ENCODE results near the gene MUC12. TPM values are rescaled to one million over a fixed set of nuclear protein-coding genes. Genes with fewer than 3 reads are reported as not detected.
"Not testable (repeated sequence)": the region's sequence is repeated elsewhere in the genome, so short reads cannot be mapped to it uniquely, and the experiment has no call there.

Gene MUC12
- total RNA-seq, 1 experiment from 2014 or later, result 0.64 TPM

GRCh38 chr7:100992280-100992679, 22.9 kb downstream of the MUC12 start:
- H3K36me3 ChIP-seq (ENCODE audit: control insufficient read depth in 1 of 2, insufficient read depth in 2 of 2, low read length in 2 of 2); H3K9ac ChIP-seq (ENCODE audit: low read length); H3K79me2 ChIP-seq (ENCODE audit: insufficient read depth, low read length); intact Hi-C loops (cut with micrococcal nuclease); H4K20me1 ChIP-seq (ENCODE audit: insufficient read depth); BruUV-seq (replicated peaks); CTCF ChIA-PET; H3K27ac ChIP-seq (ENCODE audit: low read depth, low read length); ATAC-seq; POLR2A ChIA-PET; H3K4me1 ChIP-seq (ENCODE audit: control insufficient read depth in 1 of 2, insufficient read depth in 2 of 2, low read length in 2 of 2); H3K9me3 ChIP-seq (ENCODE audit: control insufficient read depth in 1 of 2, insufficient read depth in 1 of 2, low read depth in 1 of 2, low read length in 2 of 2); DNase-seq (ENCODE audit: low read depth, low spot score); H2AFZ ChIP-seq (ENCODE audit: low read depth, low read length, poor library complexity, severe bottlenecking); H3K27me3 ChIP-seq (ENCODE audit: insufficient read depth, low read length); H3K4me3 ChIP-seq (replicated peaks in 1 of 2; ENCODE audit: low read depth in 1 of 2, low read length in 2 of 2); H3K9me2 ChIP-seq (ENCODE audit: insufficient read depth); H3K4me2 ChIP-seq (ENCODE audit: low read length); RAD21 ChIA-PET (ENCODE audit: low non-redundant PET in 1 of 2, low total read pairs in 2 of 2, uncharacterized antibody in 2 of 2, unreplicated experiment in 2 of 2): not testable (repeated sequence)

GRCh38 chr7:100994671-100995070, 25.3 kb downstream of the MUC12 start:
- POLR2A ChIA-PET; H3K9me2 ChIP-seq (ENCODE audit: insufficient read depth); RAD21 ChIA-PET (ENCODE audit: low non-redundant PET in 1 of 2, low total read pairs in 2 of 2, uncharacterized antibody in 2 of 2, unreplicated experiment in 2 of 2); H3K4me3 ChIP-seq (replicated peaks in 1 of 2; ENCODE audit: low read depth in 1 of 2, low read length in 2 of 2); H3K4me2 ChIP-seq (ENCODE audit: low read length); BruUV-seq (replicated peaks); H3K9me3 ChIP-seq (ENCODE audit: control insufficient read depth in 1 of 2, insufficient read depth in 1 of 2, low read depth in 1 of 2, low read length in 2 of 2); H2AFZ ChIP-seq (ENCODE audit: low read depth, low read length, poor library complexity, severe bottlenecking); H3K27me3 ChIP-seq (ENCODE audit: insufficient read depth, low read length); H3K27ac ChIP-seq (ENCODE audit: low read depth, low read length); H3K9ac ChIP-seq (ENCODE audit: low read length); H3K4me1 ChIP-seq (ENCODE audit: control insufficient read depth in 1 of 2, insufficient read depth in 2 of 2, low read length in 2 of 2); ATAC-seq; CTCF ChIA-PET; H3K36me3 ChIP-seq (ENCODE audit: control insufficient read depth in 1 of 2, insufficient read depth in 2 of 2, low read length in 2 of 2); H3K79me2 ChIP-seq (ENCODE audit: insufficient read depth, low read length); intact Hi-C loops (cut with micrococcal nuclease); H4K20me1 ChIP-seq (ENCODE audit: insufficient read depth); DNase-seq (ENCODE audit: low read depth, low spot score): not testable (repeated sequence)

GRCh38 chr7:100998530-100998929, 29.2 kb downstream of the MUC12 start:
- CTCF ChIA-PET; H3K9me3 ChIP-seq (ENCODE audit: control insufficient read depth in 1 of 2, insufficient read depth in 1 of 2, low read depth in 1 of 2, low read length in 2 of 2); H3K9me2 ChIP-seq (ENCODE audit: insufficient read depth); H3K79me2 ChIP-seq (ENCODE audit: insufficient read depth, low read length); DNase-seq (ENCODE audit: low read depth, low spot score); POLR2A ChIA-PET; H2AFZ ChIP-seq (ENCODE audit: low read depth, low read length, poor library complexity, severe bottlenecking); H3K36me3 ChIP-seq (ENCODE audit: control insufficient read depth in 1 of 2, insufficient read depth in 2 of 2, low read length in 2 of 2); H4K20me1 ChIP-seq (ENCODE audit: insufficient read depth); H3K9ac ChIP-seq (ENCODE audit: low read length); H3K27me3 ChIP-seq (ENCODE audit: insufficient read depth, low read length); intact Hi-C loops (cut with micrococcal nuclease); H3K4me3 ChIP-seq (replicated peaks in 1 of 2; ENCODE audit: low read depth in 1 of 2, low read length in 2 of 2); H3K4me2 ChIP-seq (ENCODE audit: low read length); H3K4me1 ChIP-seq (ENCODE audit: control insufficient read depth in 1 of 2, insufficient read depth in 2 of 2, low read length in 2 of 2); ATAC-seq; BruUV-seq (replicated peaks); H3K27ac ChIP-seq (ENCODE audit: low read depth, low read length); RAD21 ChIA-PET (ENCODE audit: low non-redundant PET in 1 of 2, low total read pairs in 2 of 2, uncharacterized antibody in 2 of 2, unreplicated experiment in 2 of 2): not testable (repeated sequence)

GRCh38 chr7:100999334-100999733, 30.0 kb downstream of the MUC12 start:
- H3K9me3 ChIP-seq (ENCODE audit: control insufficient read depth in 1 of 2, insufficient read depth in 1 of 2, low read depth in 1 of 2, low read length in 2 of 2); H3K4me1 ChIP-seq (ENCODE audit: control insufficient read depth in 1 of 2, insufficient read depth in 2 of 2, low read length in 2 of 2); intact Hi-C loops (cut with micrococcal nuclease); H3K9ac ChIP-seq (ENCODE audit: low read length); DNase-seq (ENCODE audit: low read depth, low spot score); H3K36me3 ChIP-seq (ENCODE audit: control insufficient read depth in 1 of 2, insufficient read depth in 2 of 2, low read length in 2 of 2); CTCF ChIA-PET; H4K20me1 ChIP-seq (ENCODE audit: insufficient read depth); RAD21 ChIA-PET (ENCODE audit: low non-redundant PET in 1 of 2, low total read pairs in 2 of 2, uncharacterized antibody in 2 of 2, unreplicated experiment in 2 of 2); H3K27ac ChIP-seq (ENCODE audit: low read depth, low read length); ATAC-seq; POLR2A ChIA-PET; H3K27me3 ChIP-seq (ENCODE audit: insufficient read depth, low read length); BruUV-seq (replicated peaks); H2AFZ ChIP-seq (ENCODE audit: low read depth, low read length, poor library complexity, severe bottlenecking); H3K9me2 ChIP-seq (ENCODE audit: insufficient read depth); H3K4me3 ChIP-seq (replicated peaks in 1 of 2; ENCODE audit: low read depth in 1 of 2, low read length in 2 of 2); H3K4me2 ChIP-seq (ENCODE audit: low read length); H3K79me2 ChIP-seq (ENCODE audit: insufficient read depth, low read length): not testable (repeated sequence)

GRCh38 chr7:101000025-101000424, 30.7 kb downstream of the MUC12 start:
- POLR2A ChIA-PET; H3K9ac ChIP-seq (ENCODE audit: low read length); H3K4me3 ChIP-seq (replicated peaks in 1 of 2; ENCODE audit: low read depth in 1 of 2, low read length in 2 of 2); H4K20me1 ChIP-seq (ENCODE audit: insufficient read depth); H3K36me3 ChIP-seq (ENCODE audit: control insufficient read depth in 1 of 2, insufficient read depth in 2 of 2, low read length in 2 of 2); DNase-seq (ENCODE audit: low read depth, low spot score); H3K4me2 ChIP-seq (ENCODE audit: low read length); H2AFZ ChIP-seq (ENCODE audit: low read depth, low read length, poor library complexity, severe bottlenecking); H3K79me2 ChIP-seq (ENCODE audit: insufficient read depth, low read length); CTCF ChIA-PET; H3K9me3 ChIP-seq (ENCODE audit: control insufficient read depth in 1 of 2, insufficient read depth in 1 of 2, low read depth in 1 of 2, low read length in 2 of 2); H3K27ac ChIP-seq (ENCODE audit: low read depth, low read length); H3K4me1 ChIP-seq (ENCODE audit: control insufficient read depth in 1 of 2, insufficient read depth in 2 of 2, low read length in 2 of 2); ATAC-seq; RAD21 ChIA-PET (ENCODE audit: low non-redundant PET in 1 of 2, low total read pairs in 2 of 2, uncharacterized antibody in 2 of 2, unreplicated experiment in 2 of 2); intact Hi-C loops (cut with micrococcal nuclease); H3K9me2 ChIP-seq (ENCODE audit: insufficient read depth); H3K27me3 ChIP-seq (ENCODE audit: insufficient read depth, low read length); BruUV-seq (replicated peaks): not testable (repeated sequence)

Data from HCT116 (cell line).